ENCODE results near the gene TMEM52. TPM values are rescaled to one million over a fixed set of nuclear protein-coding genes. Genes with fewer than 3 reads are reported as not detected.

The TMEM52 gene
- total and polyA plus RNA-seq, 9 of the 15 experiments (the other 6 are each of a cell fraction or from before 2014, with no cell fraction given): 0.37 to 22.5 (median 6.8) TPM

- no peaks in the 10 kb centered on the region for H3K79me2 ChIP-seq (ENCODE audit: control insufficient read depth, insufficient read depth, low read length)
- H3K4me2 ChIP-seq (ENCODE audit: insufficient read depth, low read length): no peak overlapping the region
- DNase-seq (ENCODE audit: extremely low read depth in 1 of 4, low spot score in 3 of 4) (no peak), FAIRE-seq (no peak), ATAC-seq (no peak)
- POLR2A ChIA-PET: interaction anchor here (0.6 kb wide), 2 partner anchors 22 to 108 kb away, joined by 3 read pairs; no protein-coding TSS in a partner anchor
- TF ChIP-seq MCM3 (IDR thresholded peaks at IDR 0.05): no peak
- TF ChIP-seq ZC3H4 (CRISPR knock-in tag; IDR thresholded peaks at IDR 0.05; ENCODE audit: borderline replicate concordance): peak; percentile 38; the same call in 1 of the 2 replicates
- no peaks in the 10 kb centered on the region for H3K36me3 ChIP-seq (ENCODE audit: control insufficient read depth, insufficient read depth, low read length)
- 51% methylated on average over 27 of the region's 27 CpGs for WGBS (ENCODE audit: insufficient coverage, low coverage, missing lambda C conversion rate)
- H3K27me3 ChIP-seq (ENCODE audit: control insufficient read depth in 2 of 2, insufficient read depth in 2 of 2, low read length in 2 of 2): peaks cover 9 to 25% of the 10 kb centered on the region in 2 experiments; a peak in 4 of 5 replicates
- peak overlapping the region in 1 of 2 experiments; percentile 91; a peak in 1 of 4 replicates for H3K9ac ChIP-seq (ENCODE audit: insufficient read depth in 1 of 2, low read depth in 2 of 2, low read length in 2 of 2)
- intact Hi-C loops (cut with micrococcal nuclease) (no loop called here), in situ Hi-C loops (cut with MboI) (no loop called here)
- BruUV-seq (replicated peaks): no TSS peak
- no peak overlapping the region for H3K4me3 ChIP-seq
- no peak overlapping the region for H3K27ac ChIP-seq (ENCODE audit: extremely low read depth, low read depth, low read length)
- H4K20me1 ChIP-seq (replicated peaks; ENCODE audit: control insufficient read depth, insufficient read depth, low read length): peaks cover 8% of the 10 kb centered on the region
- CTCF ChIA-PET (ENCODE audit: low intra/inter-chr PET ratio): no interaction called here
- H3K9me1 ChIP-seq (ENCODE audit: control insufficient read depth, insufficient read depth, low read length): no peaks in the 10 kb centered on the region
- H2AFZ ChIP-seq (ENCODE audit: low read depth, low read length): no peak overlapping the region
- no peaks in the 10 kb centered on the region for H3K9me3 ChIP-seq (replicated peaks; ENCODE audit: control insufficient read depth, insufficient read depth, low read depth, low read length)
- peaks cover 9 to 89% of the 10 kb centered on the region in 2 experiments; a peak in 4 of 5 replicates for H3K4me1 ChIP-seq (replicated peaks in 1 of 2; ENCODE audit: control insufficient read depth in 2 of 2, insufficient read depth in 2 of 2, low read length in 2 of 2)
Measured at GRCh38 chr1:1920608-1921458, 1.8 kb upstream of the TMEM52 start.

- Histone ChIP-seq H3K9me3 (replicated peaks; ENCODE audit: control insufficient read depth, insufficient read depth, low read depth, low read length) (no peaks in the 10 kb centered on the region), H4K20me1 (replicated peaks; ENCODE audit: control insufficient read depth, insufficient read depth, low read length) (peaks cover 8% of the 10 kb centered on the region), H3K27me3 (ENCODE audit: control insufficient read depth in 2 of 2, insufficient read depth in 2 of 2, low read length in 2 of 2) (peaks cover 6 to 18% of the 10 kb centered on the region in 2 experiments; a peak in 4 of 5 replicates), H3K36me3 (ENCODE audit: control insufficient read depth, insufficient read depth, low read length) (no peaks in the 10 kb centered on the region), H3K79me2 (ENCODE audit: control insufficient read depth, insufficient read depth, low read length) (no peaks in the 10 kb centered on the region), H3K4me2 (ENCODE audit: insufficient read depth, low read length) (peak overlapping the region; percentile 78), H3K4me1 (replicated peaks in 1 of 2; ENCODE audit: control insufficient read depth in 2 of 2, insufficient read depth in 2 of 2, low read length in 2 of 2) (peaks cover 9 to 89% of the 10 kb centered on the region in 2 experiments; a peak in 4 of 5 replicates), H3K9me1 (ENCODE audit: control insufficient read depth, insufficient read depth, low read length) (no peaks in the 10 kb centered on the region), H3K4me3 (no peak overlapping the region), H3K27ac (ENCODE audit: extremely low read depth, low read depth, low read length) (no peak overlapping the region), H3K9ac (ENCODE audit: insufficient read depth in 1 of 2, low read depth in 2 of 2, low read length in 2 of 2) (peak overlapping the region in 1 of 2 experiments; percentile 91; a peak in 2 of 4 replicates), H2AFZ (ENCODE audit: low read depth, low read length) (peak overlapping the region; percentile 93)
- 36% methylated on average over 6 of the region's 6 CpGs for WGBS (ENCODE audit: insufficient coverage, low coverage, missing lambda C conversion rate)
- no peak for ATAC-seq
- CTCF ChIA-PET (ENCODE audit: low intra/inter-chr PET ratio): no interaction called here
- in situ Hi-C loops (cut with MboI) (no loop called here), intact Hi-C loops (cut with micrococcal nuclease) (no loop called here)
- POLR2A ChIA-PET: interaction anchor here (0.6 kb wide), 1 partner anchor 23 kb away, joined by 3 read pairs; no protein-coding TSS in a partner anchor
- no peak for DNase-seq (ENCODE audit: extremely low read depth in 1 of 4, low spot score in 3 of 4)
- no TSS peak for BruUV-seq (replicated peaks)
- TF ChIP-seq OTX1 (CRISPR knock-in tag; IDR thresholded peaks at IDR 0.05) (no peak), POU5F1 (IDR thresholded peaks at IDR 0.05; ENCODE audit: borderline replicate concordance, low read depth, low read length, partially characterized antibody) (no peak), POLR2H (tag; IDR thresholded peaks at IDR 0.05; ENCODE audit: low read depth) (no peak), E2F5 (CRISPR knock-in tag; IDR thresholded peaks at IDR 0.05) (no peak), ERF (CRISPR knock-in tag; IDR thresholded peaks at IDR 0.05) (0 out of 2 replicates have a peak, but pooled peaks have one; percentile 1), THRAP3 (IDR thresholded peaks at IDR 0.05; ENCODE audit: borderline replicate concordance) (no peak), SREBF2 (CRISPR knock-in tag; IDR thresholded peaks at IDR 0.05) (no peak), ZNF639 (CRISPR knock-in tag; conservative IDR thresholded peaks at IDR 0.05 in 1 of 2, IDR thresholded peaks at IDR 0.05 in 1 of 2) (0 out of 4 replicates have a peak, but pooled peaks of 1 of the 2 experiments have one; percentile 43)
- FAIRE-seq: no peak
Measured at GRCh38 chr1:1920057-1920607, 1.1 kb upstream of the TMEM52 start.

Data from K562 (cell line).